Mesendoderm (in vitro differentiated cells): ENCODE measurements around the gene WWTR1.

Source experiments
- DNase-seq: peaks from one replicate; pipeline ENCODE4 v3.0.0; 2013
- H2AK5ac ChIP-seq: 2 replicates; pipeline ENCODE4 v1.6.1; 2013; ENCODE audit warnings: low read length, inconsistent platforms
- H2BK120ac ChIP-seq: 2 replicates; pipeline ENCODE4 v1.6.1; 2013; ENCODE audit warnings: low read depth, mild to moderate bottlenecking, low read length, moderate library complexity, mixed read lengths
- H2BK15ac ChIP-seq: replicated peaks from 2 replicates; pipeline ENCODE4 v1.6.1; 2013; ENCODE audit warnings: low read depth, mild to moderate bottlenecking, moderate library complexity
- H2BK5ac ChIP-seq: 2 replicates; pipeline ENCODE4 v1.6.1; 2013; ENCODE audit warnings: low read length, inconsistent platforms
- H3K18ac ChIP-seq: 2 replicates; pipeline ENCODE4 v1.6.1; 2013; ENCODE audit warnings: mild to moderate bottlenecking, low read length, mixed read lengths
- H3K23ac ChIP-seq: one replicate; pipeline ENCODE4 v1.6.1; 2013; ENCODE audit warnings: low read length
- H3K27ac ChIP-seq: 2 replicates; pipeline ENCODE4 v1.5.1; 2013; ENCODE audit warnings: low read depth, mild to moderate bottlenecking, inconsistent platforms, low read length, moderate library complexity
- H3K27me3 ChIP-seq: 2 replicates; pipeline ENCODE4 v1.6.1; 2013; ENCODE audit warnings: low read length, control low read depth, mild to moderate bottlenecking, inconsistent platforms; ENCODE audit not compliant: insufficient read depth, poor library complexity
- H3K36me3 ChIP-seq: 2 replicates; pipeline ENCODE4 v1.6.1; 2013; ENCODE audit warnings: low read length, inconsistent platforms; ENCODE audit not compliant: control insufficient read depth, insufficient read depth
- H3K4ac ChIP-seq: one replicate; pipeline ENCODE4 v1.6.1; 2013; ENCODE audit warnings: low read depth, mild to moderate bottlenecking, low read length, moderate library complexity
- H3K4me1 ChIP-seq: 2 replicates; pipeline ENCODE4 v1.6.1; 2013; ENCODE audit warnings: low read depth, low read length, inconsistent platforms; ENCODE audit not compliant: control insufficient read depth
- H3K4me2 ChIP-seq: 2 replicates; pipeline ENCODE4 v1.6.1; 2013; ENCODE audit warnings: low read length
- H3K4me3 ChIP-seq: 2 replicates; pipeline ENCODE4 v1.5.1; 2013; ENCODE audit warnings: mild to moderate bottlenecking, low read length
- H3K56ac ChIP-seq: one replicate; pipeline ENCODE4 v1.6.1; 2013; ENCODE audit warnings: low read length
- H3K79me1 ChIP-seq: 2 replicates; pipeline ENCODE4 v1.6.1; 2013; ENCODE audit warnings: low read length, inconsistent platforms
- H3K79me2 ChIP-seq: 2 replicates; pipeline ENCODE4 v1.6.1; 2013; ENCODE audit warnings: mild to moderate bottlenecking, low read length; ENCODE audit not compliant: control insufficient read depth, insufficient read depth
- H3K9ac ChIP-seq: 2 replicates; pipeline ENCODE4 v1.6.1; 2013; ENCODE audit warnings: low read length, inconsistent platforms
- H4K5ac ChIP-seq: one replicate; pipeline ENCODE4 v1.6.1; 2013; ENCODE audit warnings: low read length
- H4K8ac ChIP-seq: one replicate; pipeline ENCODE4 v1.6.1; 2013; ENCODE audit warnings: low read depth, mild to moderate bottlenecking, control low read depth, low read length, moderate library complexity
- whole genome bisulfite sequencing: extraction: QIAGEN DNeasy Blood & Tissue Kit; methylation state at CpG from one replicate; pipeline ENCODE4 v1.1.7; 2013; ENCODE audit warnings: low lambda C conversion rate, missing lambda C conversion rate; ENCODE audit not compliant: insufficient coverage; ENCODE audit errors: extremely low coverage; 5-methylcytosine and 5-hydroxymethylcytosine counted together

WWTR1 gene

GRCh38 chr3:149548669-149549065 lies 109.2 kb downstream of the WWTR1 start:
- Histone ChIP-seq H2BK120ac (no peak overlapping the region), H2BK5ac (no peak overlapping the region), H3K79me1 (peaks cover 2% of the 10 kb centered on the region), H4K5ac (no peak overlapping the region), H3K36me3 (no peaks in the 10 kb centered on the region), H3K56ac (no peak overlapping the region), H3K4me2 (no peak overlapping the region), H3K4me1 (peaks cover 8% of the 10 kb centered on the region), H3K79me2 (no peaks in the 10 kb centered on the region), H3K18ac (no peak overlapping the region), H2AK5ac (no peak overlapping the region), H2BK15ac (no peak overlapping the region), H3K4ac (no peak overlapping the region), H3K27ac (peak overlapping the region; percentile 33), H3K4me3 (no peak overlapping the region), H3K9ac (no peak overlapping the region), H3K23ac (no peak overlapping the region), H4K8ac (no peak overlapping the region), H3K27me3 (no peaks in the 10 kb centered on the region)
- DNase-seq = no peak
- WGBS = no CpG with 5 or more reads among the region's 4 CpGs

- Histone ChIP-seq H3K56ac (no peak overlapping the region), H3K23ac (no peak overlapping the region), H4K8ac (no peak overlapping the region), H3K9ac (no peak overlapping the region), H3K27ac (no peak overlapping the region), H3K4me3 (no peak overlapping the region), H3K79me2 (no peaks in the 10 kb centered on the region), H3K79me1 (no peaks in the 10 kb centered on the region), H2BK5ac (no peak overlapping the region), H4K5ac (no peak overlapping the region), H3K4ac (peak overlapping the region; percentile 46), H3K27me3 (no peaks in the 10 kb centered on the region), H2BK15ac (no peak overlapping the region), H3K4me2 (no peak overlapping the region), H3K18ac (no peak overlapping the region), H2AK5ac (no peak overlapping the region), H2BK120ac (no peak overlapping the region), H3K4me1 (peaks cover 4% of the 10 kb centered on the region), H3K36me3 (no peaks in the 10 kb centered on the region)
- no CpG with 5 or more reads among the region's 13 CpGs for WGBS
- peak; percentile 82 for DNase-seq
Observed at GRCh38 chr3:149547954-149548668, 109.7 kb downstream of the WWTR1 start.

GRCh38 chr3:149547413-149547812 lies 110.4 kb downstream of the WWTR1 start:
- H3K27ac ChIP-seq = no peak overlapping the region
- H2BK5ac ChIP-seq = no peak overlapping the region
- no peak overlapping the region for H3K4me3 ChIP-seq
- H3K36me3 ChIP-seq = no peaks in the 10 kb centered on the region
- no peak overlapping the region for H4K8ac ChIP-seq
- no peak overlapping the region for H3K4ac ChIP-seq
- no peak overlapping the region for H3K56ac ChIP-seq
- H2BK120ac ChIP-seq = no peak overlapping the region
- no peak overlapping the region for H3K4me2 ChIP-seq
- no peak overlapping the region for H3K9ac ChIP-seq
- no peak overlapping the region for H2BK15ac ChIP-seq
- no peak for DNase-seq
- WGBS = no CpG with 5 or more reads among the region's 9 CpGs
- peaks cover 6% of the 10 kb centered on the region for H3K4me1 ChIP-seq
- H4K5ac ChIP-seq = no peak overlapping the region
- no peak overlapping the region for H3K23ac ChIP-seq
- H3K18ac ChIP-seq = no peak overlapping the region
- no peak overlapping the region for H2AK5ac ChIP-seq
- H3K79me2 ChIP-seq = no peaks in the 10 kb centered on the region
- H3K27me3 ChIP-seq = no peaks in the 10 kb centered on the region
- H3K79me1 ChIP-seq = no peaks in the 10 kb centered on the region

- no peaks in the 10 kb centered on the region for H3K79me1 ChIP-seq
- H3K27me3 ChIP-seq = no peaks in the 10 kb centered on the region
- no peak overlapping the region for H3K4me2 ChIP-seq
- no peak overlapping the region for H3K56ac ChIP-seq
- H3K27ac ChIP-seq = no peak overlapping the region
- peaks cover 6% of the 10 kb centered on the region for H3K4me1 ChIP-seq
- H3K23ac ChIP-seq = no peak overlapping the region
- WGBS = no CpG with 5 or more reads among the region's 2 CpGs
- H3K9ac ChIP-seq = no peak overlapping the region
- no peaks in the 10 kb centered on the region for H3K79me2 ChIP-seq
- H3K36me3 ChIP-seq = no peaks in the 10 kb centered on the region
- no peak overlapping the region for H2BK5ac ChIP-seq
- no peak overlapping the region for H2AK5ac ChIP-seq
- DNase-seq = no peak
- H3K4ac ChIP-seq = no peak overlapping the region
- H4K5ac ChIP-seq = no peak overlapping the region
- no peak overlapping the region for H2BK15ac ChIP-seq
- no peak overlapping the region for H3K18ac ChIP-seq
- no peak overlapping the region for H2BK120ac ChIP-seq
- H4K8ac ChIP-seq = no peak overlapping the region
- H3K4me3 ChIP-seq = no peak overlapping the region
Observed at GRCh38 chr3:149545049-149545448, 112.8 kb downstream of the WWTR1 start.

- Histone ChIP-seq H3K9ac (no peak overlapping the region), H3K79me2 (no peaks in the 10 kb centered on the region), H3K79me1 (no peaks in the 10 kb centered on the region), H3K27ac (no peak overlapping the region), H3K56ac (peak overlapping the region; percentile 45), H2AK5ac (no peak overlapping the region), H3K4me1 (peaks cover 3% of the 10 kb centered on the region), H3K18ac (no peak overlapping the region), H2BK5ac (no peak overlapping the region), H4K8ac (no peak overlapping the region), H3K27me3 (no peaks in the 10 kb centered on the region), H3K4ac (no peak overlapping the region), H3K23ac (no peak overlapping the region), H3K36me3 (no peaks in the 10 kb centered on the region), H2BK120ac (no peak overlapping the region), H2BK15ac (no peak overlapping the region), H4K5ac (no peak overlapping the region), H3K4me3 (no peak overlapping the region), H3K4me2 (no peak overlapping the region)
- WGBS = no CpG with 5 or more reads among the region's 9 CpGs
- DNase-seq = peak; percentile 65
Observed at GRCh38 chr3:149542375-149543312, 115.2 kb downstream of the WWTR1 start.
